ENCODE results near the gene SLC12A3. TPM values are rescaled to one million over a fixed set of nuclear protein-coding genes. Genes with fewer than 3 reads are reported as not detected.
A peak's percentile ranks its signal among the peaks of the same experiment; 100 is the strongest.

The SLC12A3 gene
- total and polyA plus RNA-seq, 2 experiments from 2014 or later = not detected

DNA sequence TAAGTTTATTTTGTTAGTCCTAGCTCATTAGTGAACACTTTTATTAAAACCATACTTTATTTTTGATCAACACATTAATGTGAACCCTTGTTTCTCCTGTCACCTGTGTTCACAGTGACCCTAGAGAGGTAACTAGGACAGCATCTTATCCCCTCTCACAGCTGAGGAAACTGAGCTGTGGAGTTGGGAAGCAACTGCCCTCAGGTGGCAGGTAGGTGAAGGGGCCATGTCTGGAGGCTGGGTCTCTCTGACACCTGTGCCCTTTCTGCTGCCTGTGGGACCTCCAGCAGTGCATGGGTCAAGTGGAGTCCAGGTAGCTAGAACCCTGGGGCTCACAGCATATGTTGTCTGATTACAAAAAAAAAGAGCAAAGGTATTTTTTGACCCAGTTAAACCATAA, 22.9 kb upstream of the SLC12A3 start:
- Histone ChIP-seq H4K20me1 (ENCODE audit: insufficient read depth, poor library complexity, severe bottlenecking) (no peaks in the 10 kb centered on the region), H3K4me2 (no peak overlapping the region), H3K9me2 (replicated peaks; ENCODE audit: insufficient read depth) (no peaks in the 10 kb centered on the region), H3K27ac (no peak overlapping the region), H3K36me3 (replicated peaks; ENCODE audit: insufficient read depth, low read depth) (no peaks in the 10 kb centered on the region), H3K79me2 (no peaks in the 10 kb centered on the region), H3K4me1 (ENCODE audit: insufficient read depth) (no peaks in the 10 kb centered on the region), H2AFZ (no peak overlapping the region), H3K27me3 (no peaks in the 10 kb centered on the region), H3K4me3 (no peak overlapping the region), H3K9me3 (ENCODE audit: low read depth) (no peaks in the 10 kb centered on the region)
- no peak for DNase-seq (ENCODE audit: low spot score)
- TF ChIP-seq, protein P1, sequence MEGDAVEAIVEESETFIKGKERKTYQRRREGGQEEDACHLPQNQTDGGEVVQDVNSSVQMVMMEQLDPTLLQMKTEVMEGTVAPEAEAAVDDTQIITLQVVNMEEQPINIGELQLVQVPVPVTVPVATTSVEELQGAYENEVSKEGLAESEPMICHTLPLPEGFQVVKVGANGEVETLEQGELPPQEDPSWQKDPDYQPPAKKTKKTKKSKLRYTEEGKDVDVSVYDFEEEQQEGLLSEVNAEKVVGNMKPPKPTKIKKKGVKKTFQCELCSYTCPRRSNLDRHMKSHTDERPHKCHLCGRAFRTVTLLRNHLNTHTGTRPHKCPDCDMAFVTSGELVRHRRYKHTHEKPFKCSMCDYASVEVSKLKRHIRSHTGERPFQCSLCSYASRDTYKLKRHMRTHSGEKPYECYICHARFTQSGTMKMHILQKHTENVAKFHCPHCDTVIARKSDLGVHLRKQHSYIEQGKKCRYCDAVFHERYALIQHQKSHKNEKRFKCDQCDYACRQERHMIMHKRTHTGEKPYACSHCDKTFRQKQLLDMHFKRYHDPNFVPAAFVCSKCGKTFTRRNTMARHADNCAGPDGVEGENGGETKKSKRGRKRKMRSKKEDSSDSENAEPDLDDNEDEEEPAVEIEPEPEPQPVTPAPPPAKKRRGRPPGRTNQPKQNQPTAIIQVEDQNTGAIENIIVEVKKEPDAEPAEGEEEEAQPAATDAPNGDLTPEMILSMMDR (IDR thresholded peaks at IDR 0.05; ENCODE audit: poor library complexity) = no peak
- no peak for TF ChIP-seq EZH2phosphoT487 (IDR thresholded peaks at IDR 0.05; ENCODE audit: low read depth, severe bottlenecking, unreplicated experiment)
- TF ChIP-seq EZH2 (IDR thresholded peaks at IDR 0.05; ENCODE audit: borderline replicate concordance) = no peak

DNA sequence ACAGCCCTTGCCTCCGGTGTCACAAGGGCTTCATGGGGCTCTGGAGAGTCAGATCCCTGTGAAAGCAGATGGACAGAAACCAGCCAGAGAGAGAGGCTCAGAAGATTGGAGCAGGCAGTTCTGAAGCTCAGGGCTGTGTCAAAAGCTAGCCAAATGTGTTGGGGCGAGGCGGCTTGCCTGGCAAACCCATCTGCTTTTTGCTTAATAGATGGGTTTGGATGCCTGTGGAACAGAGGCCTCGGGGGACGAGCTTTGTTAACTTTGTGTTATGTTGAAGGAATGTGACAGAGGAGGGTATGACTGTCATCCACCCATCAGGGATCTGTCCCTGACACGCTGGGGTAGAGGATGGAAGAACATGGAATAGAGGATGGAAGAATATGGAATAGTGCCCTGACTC, 21.0 kb upstream of the SLC12A3 start:
- Histone ChIP-seq H3K4me1 (ENCODE audit: insufficient read depth) (peaks cover 4% of the 10 kb centered on the region), H3K9me2 (replicated peaks; ENCODE audit: insufficient read depth) (no peaks in the 10 kb centered on the region), H3K4me3 (no peak overlapping the region), H3K4me2 (no peak overlapping the region), H3K36me3 (replicated peaks; ENCODE audit: insufficient read depth, low read depth) (no peaks in the 10 kb centered on the region), H3K9me3 (ENCODE audit: low read depth) (no peaks in the 10 kb centered on the region), H3K27ac (no peak overlapping the region), H4K20me1 (ENCODE audit: insufficient read depth, poor library complexity, severe bottlenecking) (no peaks in the 10 kb centered on the region), H2AFZ (no peak overlapping the region), H3K27me3 (no peaks in the 10 kb centered on the region), H3K79me2 (no peaks in the 10 kb centered on the region)
- WGBS (ENCODE audit: low lambda C conversion rate, missing lambda C conversion rate) = 94% methylated on average over 6 of the region's 6 CpGs
- TF ChIP-seq EZH2phosphoT487 (IDR thresholded peaks at IDR 0.05; ENCODE audit: low read depth, severe bottlenecking, unreplicated experiment) = no peak
- no peak for TF ChIP-seq EZH2 (IDR thresholded peaks at IDR 0.05; ENCODE audit: borderline replicate concordance)
- TF ChIP-seq, protein P1 (IDR thresholded peaks at IDR 0.05; ENCODE audit: poor library complexity) = no peak
- DNase-seq (ENCODE audit: low spot score) = no peak

DNA sequence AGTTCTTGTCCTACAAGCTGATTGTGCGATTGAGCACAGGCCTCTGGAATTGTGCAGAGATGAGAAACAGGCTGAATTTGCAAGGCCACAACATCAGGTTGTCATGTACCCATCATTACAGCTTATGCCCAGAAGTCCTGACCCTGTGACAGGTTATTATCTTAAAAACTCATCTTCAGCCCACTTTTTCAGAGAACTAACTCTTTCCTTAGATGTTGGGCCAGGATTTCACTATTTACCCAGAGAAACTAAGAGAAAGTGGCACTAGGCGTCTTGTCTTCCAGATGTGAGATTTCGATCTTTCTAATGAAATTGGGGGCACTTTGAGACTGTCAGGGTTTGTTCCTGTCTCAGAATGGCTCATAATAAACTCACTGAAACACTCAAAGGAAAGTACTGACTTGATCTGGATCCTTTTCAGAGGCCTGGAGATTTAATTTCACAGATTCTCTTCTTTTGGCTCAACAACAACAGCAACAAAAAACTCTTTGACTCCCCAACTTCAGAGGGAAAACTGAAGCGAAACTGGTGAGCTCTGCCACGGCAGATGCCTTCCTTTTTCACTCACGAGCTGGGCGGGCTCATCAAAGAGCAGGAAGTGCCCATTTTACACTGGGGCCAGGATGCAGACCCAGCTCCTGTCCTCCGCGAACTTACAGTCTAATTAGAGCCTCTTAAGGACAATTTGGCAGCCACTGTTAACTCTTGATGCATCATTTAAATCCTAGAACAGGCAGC, 17.7 kb upstream of the SLC12A3 start:
- no peak for DNase-seq (ENCODE audit: low spot score)
- peaks cover 14% of the 10 kb centered on the region for H3K4me1 ChIP-seq (ENCODE audit: insufficient read depth)
- TF ChIP-seq EZH2 (IDR thresholded peaks at IDR 0.05; ENCODE audit: borderline replicate concordance) (no peak), EZH2phosphoT487 (IDR thresholded peaks at IDR 0.05; ENCODE audit: low read depth, severe bottlenecking, unreplicated experiment) (no peak)
- TF ChIP-seq, protein P1 (IDR thresholded peaks at IDR 0.05; ENCODE audit: poor library complexity) = no peak
- H2AFZ ChIP-seq = no peak overlapping the region
- H3K27me3 ChIP-seq = no peaks in the 10 kb centered on the region
- H3K4me3 ChIP-seq = no peak overlapping the region
- H3K79me2 ChIP-seq = no peaks in the 10 kb centered on the region
- 77% methylated on average over 9 of the region's 9 CpGs for WGBS (ENCODE audit: low lambda C conversion rate, missing lambda C conversion rate)
- H4K20me1 ChIP-seq (ENCODE audit: insufficient read depth, poor library complexity, severe bottlenecking) = no peaks in the 10 kb centered on the region
- no peaks in the 10 kb centered on the region for H3K9me3 ChIP-seq (ENCODE audit: low read depth)
- H3K9me2 ChIP-seq (replicated peaks; ENCODE audit: insufficient read depth) = no peaks in the 10 kb centered on the region
- H3K4me2 ChIP-seq = no peak overlapping the region
- no peaks in the 10 kb centered on the region for H3K36me3 ChIP-seq (replicated peaks; ENCODE audit: insufficient read depth, low read depth)
- peak overlapping the region; percentile 40 for H3K27ac ChIP-seq

All from hepatocyte (in vitro differentiated cells).